Measurements from ENCODE around the gene YKT6.

GRCh38 chr7:44173911-44174693 lies 26.7 kb upstream of the YKT6 start:
- TF ChIP-seq CTCF (conservative IDR thresholded peaks at IDR 0.05; ENCODE audit: low read length) (no peak), EZH2phosphoT487 (IDR thresholded peaks at IDR 0.05; ENCODE audit: borderline replicate concordance) (no peak)
